K562 (cell line): ENCODE data around the gene ODF2. TPM values are rescaled to one million over a fixed set of nuclear protein-coding genes. Genes with fewer than 3 reads are reported as not detected.

ENCODE experiments used
- ARNT ChIP-seq, 2 experiments: fragments of 450-650 bp; IDR thresholded peaks; 2 replicates each; pipeline ENCODE4 v1.6.1; 2016; ENCODE audit warnings: mild to moderate bottlenecking in 1 of 2
- CC2D1A ChIP-seq: fragments of 450-650 bp; IDR thresholded peaks from 2 replicates; pipeline ENCODE4 v1.6.1; 2017; ENCODE audit warnings: mild to moderate bottlenecking
- CEBPB ChIP-seq: fragments of 450-650 bp; IDR thresholded peaks from 2 replicates; pipeline ENCODE4 v1.6.1; 2016; ENCODE audit warnings: missing genetic modification characterization, missing compliant biosample characterization
- CREB1 ChIP-seq, 2 experiments: sonication (generic) in 1 of 2; formaldehyde crosslinking in 1 of 2; IDR thresholded peaks; 2 replicates each; pipeline versions ENCODE4 v1.6.1 to v1.8.0; 2012 to 2022; ENCODE audit warnings: inconsistent platforms in 1 of 2, mild to moderate bottlenecking in 1 of 2, missing genetic modification reagents in 1 of 2, moderate library complexity in 1 of 2
- CTBP1 ChIP-seq: fragments of 450-650 bp; IDR thresholded peaks from 2 replicates; pipeline ENCODE4 v1.6.1; 2016; ENCODE audit warnings: borderline replicate concordance
- GABPB2 ChIP-seq: fragments of 250-450 bp; sonication (Bioruptor Pico); conservative IDR thresholded peaks from 2 replicates; pipeline ENCODE4 v1.5.1; 2021; ENCODE audit warnings: mild to moderate bottlenecking
- KLF1 ChIP-seq: fragments of 450-650 bp; IDR thresholded peaks from 2 replicates; pipeline ENCODE4 v1.6.1; 2016; ENCODE audit warnings: missing genetic modification characterization, missing compliant biosample characterization
- LEF1 ChIP-seq: fragments of 450-650 bp; IDR thresholded peaks from 2 replicates; pipeline ENCODE4 v1.6.1; 2016; ENCODE audit warnings: mild to moderate bottlenecking
- MLX ChIP-seq, 2 experiments: fragments of 450-650 bp in 1 of 2; sonication (generic) in 1 of 2; formaldehyde crosslinking; conservative IDR thresholded peaks; 2 replicates each; pipeline versions ENCODE4 v1.4.0 to v1.8.1; 2020 to 2022; ENCODE audit warnings: mild to moderate bottlenecking in 1 of 2, missing genetic modification reagents in 1 of 2
- NFIX ChIP-seq: fragments of 250-450 bp; sonication (Bioruptor Pico); IDR thresholded peaks from 2 replicates; pipeline ENCODE4 v1.4.0; 2020; ENCODE audit warnings: low read depth, mild to moderate bottlenecking, moderate library complexity
- NR2C1 ChIP-seq, 2 experiments: fragments of 450-650 bp; IDR thresholded peaks; 2 replicates each; pipeline ENCODE4 v1.6.1; 2017; ENCODE audit warnings: mild to moderate bottlenecking in 2 of 2, antibody characterized with exemption in 1 of 2, inconsistent platforms in 1 of 2, missing compliant biosample characterization in 1 of 2, missing genetic modification characterization in 1 of 2
- OTX1 ChIP-seq: fragments of 450-650 bp; formaldehyde crosslinking; IDR thresholded peaks from 2 replicates; pipeline ENCODE4 v1.4.0; 2022; ENCODE audit warnings: mild to moderate bottlenecking
- RFX1 ChIP-seq: fragments of 450-650 bp; IDR thresholded peaks from 2 replicates; pipeline ENCODE4 v1.6.1; 2016; ENCODE audit warnings: mild to moderate bottlenecking, moderate library complexity
- SAP30 ChIP-seq: fragments of 200-600 bp; sonication (generic); IDR thresholded peaks from 2 replicates; pipeline ENCODE4 v1.6.1; 2012; ENCODE audit warnings: borderline replicate concordance, low read depth, mild to moderate bottlenecking, moderate library complexity, low read length, control low read depth, inconsistent platforms; ENCODE audit not compliant: insufficient read depth, poor library complexity, severe bottlenecking
- SFPQ ChIP-seq: fragments of 200-400 bp; formaldehyde crosslinking; IDR thresholded peaks from 2 replicates; pipeline ENCODE4 v1.6.1; 2017; ENCODE audit warnings: mild to moderate bottlenecking, low read depth, low read length, moderate library complexity
- SIN3A ChIP-seq, 2 experiments: fragments of 150-350 bp in 1 of 2; IDR thresholded peaks; 2 replicates each; pipeline ENCODE4 v1.6.1; 2011 to 2016; ENCODE audit warnings: borderline replicate concordance in 2 of 2, low read depth in 2 of 2, low read length in 2 of 2, mild to moderate bottlenecking in 2 of 2, moderate library complexity in 2 of 2; ENCODE audit not compliant: control insufficient read depth in 1 of 2
- SP1 ChIP-seq: sonication (generic); formaldehyde crosslinking; IDR thresholded peaks from 2 replicates; pipeline ENCODE4 v1.8.1; 2022; ENCODE audit warnings: mild to moderate bottlenecking, missing genetic modification reagents
- TAL1 ChIP-seq: fragments of 450-650 bp; IDR thresholded peaks from 2 replicates; pipeline ENCODE4 v1.6.1; 2016; ENCODE audit warnings: mild to moderate bottlenecking
- ZFP1 ChIP-seq: fragments of 450-650 bp; formaldehyde crosslinking; IDR thresholded peaks from 2 replicates; pipeline ENCODE4 v1.4.0; 2020; ENCODE audit warnings: mild to moderate bottlenecking, mixed read lengths
- ZNF263 ChIP-seq: sonication (generic); formaldehyde crosslinking; IDR thresholded peaks from 2 replicates; pipeline ENCODE4 v1.8.0; 2022; ENCODE audit warnings: mild to moderate bottlenecking, missing genetic modification reagents, borderline replicate concordance
- ZNF511 ChIP-seq: sonication (generic); formaldehyde crosslinking; IDR thresholded peaks from 2 replicates; pipeline ENCODE4 v1.8.0; 2022; ENCODE audit warnings: mild to moderate bottlenecking, missing genetic modification reagents
- ZNF584 ChIP-seq: fragments of 200-800 bp; sonication (Bioruptor generic); IDR thresholded peaks from 2 replicates; pipeline ENCODE4 v1.6.1; 2016; ENCODE audit warnings: low read depth, mild to moderate bottlenecking, missing genetic modification characterization, missing compliant biosample characterization
- ZNF655 ChIP-seq: fragments of 250-450 bp; sonication (Bioruptor Pico); IDR thresholded peaks from 2 replicates; pipeline ENCODE4 v1.5.0; 2021
- ZNF668 ChIP-seq: fragments of 250-450 bp; sonication (Bioruptor Pico); IDR thresholded peaks from 2 replicates; pipeline ENCODE4 v1.8.0; 2022; ENCODE audit warnings: mild to moderate bottlenecking, inconsistent platforms
- ZNF695 ChIP-seq: fragments of 450-650 bp; formaldehyde crosslinking; IDR thresholded peaks from 2 replicates; pipeline ENCODE4 v1.4.0; 2020; ENCODE audit warnings: mild to moderate bottlenecking, moderate library complexity
- polyA plus RNA-seq, 8 experiments: library from polyadenylated mRNA; depleted of rRNA in 4 of 8; stranded (reverse) in 5 of 8; unstranded in 3 of 8; fragments of >200 nt; fragmentation: Nextera tagmentation in 2 of 8; fragmentation: Illumina TruSeq in 1 of 8; extraction: Ambion mirVana in 2 of 8; extraction: Trizol in 1 of 8; gene quantifications; 2 replicates each; pipeline versions ENCODE4 v1.2.1 to v1.2.3, GENCODE V29; 2011 to 2014; ENCODE audit warnings: inconsistent platforms in 1 of 8, missing spikeins in 1 of 8
- total RNA-seq, 7 experiments: library from RNA; depleted of rRNA in 6 of 7; stranded (reverse); fragments of >200 nt in 6 of 7; fragmentation: Illumina TruSeq in 2 of 7; extraction: Trizol in 2 of 7; gene quantifications; 2 replicates each; pipeline versions ENCODE4 v1.2.1 to v1.2.3, GENCODE V29; 2011 to 2021; ENCODE audit warnings: low replicate concordance in 1 of 7

ODF2 gene
- total and polyA plus RNA-seq, 9 of the 15 experiments (the other 6 are each of a cell fraction or from before 2014, with no cell fraction given): 16.5 to 83.2 (median 69.7) TPM

- TF ChIP-seq RFX1 (peak; percentile 55), SAP30 (no peak), MLX (CRISPR knock-in tag; conservative IDR thresholded peaks at IDR 0.05) (no peak), CTBP1 (peak; percentile 46; the same call in 1 of the 2 replicates), SP1 (CRISPR knock-in tag) (no peak), ZNF655 (no peak), ARNT (IDR thresholded peaks at IDR 0.05) (no peak), ZNF263 (CRISPR knock-in tag) (no peak), KLF1 (tag) (no peak), NR2C1 (IDR thresholded peaks at IDR 0.05) (no peak), NR2C1 (tag; IDR thresholded peaks at IDR 0.05) (no peak), ZNF584 (CRISPR knock-in tag) (no peak), GABPB2 (CRISPR knock-in tag) (no peak), LEF1 (no peak; the same call in 1 of the 2 replicates), CREB1 (IDR thresholded peaks at IDR 0.05) (no peak), CREB1 (CRISPR knock-in tag; IDR thresholded peaks at IDR 0.05) (no peak), OTX1 (CRISPR knock-in tag) (no peak), CC2D1A (no peak), ZFP1 (CRISPR knock-in tag) (no peak), CEBPB (tag) (no peak), TAL1 (peak; percentile 36), SIN3A (IDR thresholded peaks at IDR 0.05; ENCODE audit: borderline replicate concordance in 2 of 2, control insufficient read depth in 1 of 2, low read depth in 2 of 2, low read length in 2 of 2) (no peak), SFPQ (no peak), NFIX (peak; percentile 87), ZNF668 (CRISPR knock-in tag) (no peak), ZNF511 (CRISPR knock-in tag) (no peak), ZNF695 (CRISPR knock-in tag) (no peak)
Measured at GRCh38 chr9:128494108-128494745, 38.4 kb downstream of the ODF2 start (continued).
